Measurements from ENCODE around the gene SDHC.
A peak's percentile ranks its signal among the peaks of the same experiment; 100 is the strongest.

SDHC gene, protein sequence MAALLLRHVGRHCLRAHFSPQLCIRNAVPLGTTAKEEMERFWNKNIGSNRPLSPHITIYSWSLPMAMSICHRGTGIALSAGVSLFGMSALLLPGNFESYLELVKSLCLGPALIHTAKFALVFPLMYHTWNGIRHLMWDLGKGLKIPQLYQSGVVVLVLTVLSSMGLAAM

DNA sequence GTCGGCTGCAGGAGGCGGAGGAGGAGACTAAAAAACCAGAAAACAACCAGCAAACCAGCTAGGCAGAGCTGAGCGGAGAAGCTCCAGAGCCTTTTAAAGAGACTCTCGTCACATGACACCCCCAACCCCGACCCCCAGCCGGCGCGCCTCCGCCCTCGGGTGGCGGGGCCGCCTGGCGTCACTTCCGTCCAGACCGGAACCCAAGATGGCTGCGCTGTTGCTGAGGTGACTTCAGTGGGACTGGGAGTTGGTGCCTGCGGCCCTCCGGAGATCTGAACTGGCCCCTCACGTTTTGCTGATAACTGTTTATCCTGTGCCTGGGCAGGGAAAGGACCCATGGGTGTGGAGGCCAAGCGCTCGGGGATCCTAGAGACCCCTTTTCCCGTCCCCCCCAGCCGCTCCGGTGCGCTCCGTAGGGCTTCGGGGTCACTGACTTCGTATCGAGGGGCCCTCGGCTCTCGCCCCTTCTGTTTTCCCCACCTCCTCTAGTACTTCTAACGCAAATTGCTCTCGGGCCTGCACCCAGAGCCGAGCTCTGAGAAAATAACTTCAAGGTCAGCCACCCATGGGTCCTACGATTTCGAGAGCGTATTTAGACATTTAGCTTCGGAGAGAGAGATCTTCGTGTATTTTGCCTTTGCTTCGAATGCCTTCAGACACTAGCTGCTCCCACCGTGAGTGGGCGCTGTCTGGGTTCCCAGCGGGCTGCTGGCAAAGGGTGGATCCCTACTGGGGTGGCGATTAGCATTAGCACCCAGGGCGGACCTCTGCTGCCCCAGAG, at the start of gene SDHC:
TSS of gene SDHC (plus strand) at position 181 of the 781 bp plus-strand sequence. CDS start at position 206, 25 bp downstream.
- DNase-seq (ENCODE audit: low spot score), result peak; percentile 99

DNA sequence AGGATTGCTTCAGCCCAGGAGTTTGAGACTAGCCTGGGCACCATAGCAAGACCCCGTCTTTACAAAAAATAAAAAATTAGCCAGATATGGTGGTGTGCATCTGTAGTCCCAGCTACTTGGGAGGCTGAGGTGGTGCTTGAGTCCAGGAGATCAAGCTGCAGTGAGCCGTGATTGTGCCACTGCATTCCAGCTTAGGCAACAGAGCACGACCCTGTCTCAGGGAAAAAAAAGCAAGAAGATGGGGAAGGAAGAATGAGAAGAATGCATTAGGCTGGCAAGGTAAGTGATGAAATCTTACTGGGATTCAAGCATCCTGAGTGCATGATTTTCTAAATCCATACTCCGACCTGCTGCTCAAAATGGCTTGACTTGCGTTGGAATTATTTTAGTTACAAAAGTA, 48.9 kb upstream of the SDHC start:
- DNase-seq (ENCODE audit: low spot score), result no peak

GRCh38 chr1:161266202-161266601, 48.0 kb upstream of the SDHC start:
- peak; percentile 30 for DNase-seq (ENCODE audit: low spot score)

DNA sequence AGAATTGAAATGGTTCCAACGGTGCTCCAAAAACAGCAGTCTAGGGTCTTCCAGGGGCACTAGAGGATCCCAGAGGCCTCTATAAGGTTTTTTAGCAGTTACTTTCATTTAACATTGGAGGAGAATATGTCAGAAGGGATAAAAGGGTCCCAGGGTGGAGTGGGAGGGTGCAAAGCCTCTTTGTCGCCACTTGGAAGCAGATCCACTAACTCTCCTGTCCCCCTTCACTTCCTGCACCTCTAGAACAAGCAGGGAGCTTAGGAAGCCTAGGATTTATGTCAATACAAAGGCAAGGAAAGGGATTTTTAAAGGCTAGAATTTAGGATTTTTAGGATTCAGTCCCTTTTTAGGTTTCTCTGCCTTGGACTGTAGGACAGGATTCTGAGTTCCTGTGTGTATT, 47.3 kb upstream of the SDHC start:
- no peak for DNase-seq (ENCODE audit: low spot score)

DNA sequence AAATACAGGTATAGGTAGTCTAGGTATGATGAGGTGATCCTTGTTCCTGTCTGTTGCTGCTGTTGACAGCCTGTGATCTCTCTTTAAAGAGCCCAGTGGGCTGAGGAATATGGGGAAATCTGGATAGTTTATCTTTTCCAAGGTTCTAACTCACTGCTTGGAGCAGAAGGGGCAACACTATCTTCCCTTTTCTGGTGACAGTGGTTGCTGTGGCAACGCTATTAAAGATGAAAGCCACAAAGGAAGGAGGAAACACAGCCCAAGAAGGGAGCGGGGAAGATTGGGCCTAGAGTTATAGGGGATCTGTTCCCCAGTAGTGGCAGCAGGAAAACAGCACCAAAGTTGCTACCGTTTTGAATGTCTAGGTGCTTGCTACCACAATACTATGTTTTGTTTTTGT, 46.9 kb upstream of the SDHC start:
- no peak for DNase-seq (ENCODE audit: low spot score)

- peak; percentile 28 for DNase-seq (ENCODE audit: low spot score)
Measured at GRCh38 chr1:161273402-161273801, 40.8 kb upstream of the SDHC start.

- DNase-seq (ENCODE audit: low spot score), result no peak
Measured at GRCh38 chr1:161274874-161275273, 39.3 kb upstream of the SDHC start.

DNA sequence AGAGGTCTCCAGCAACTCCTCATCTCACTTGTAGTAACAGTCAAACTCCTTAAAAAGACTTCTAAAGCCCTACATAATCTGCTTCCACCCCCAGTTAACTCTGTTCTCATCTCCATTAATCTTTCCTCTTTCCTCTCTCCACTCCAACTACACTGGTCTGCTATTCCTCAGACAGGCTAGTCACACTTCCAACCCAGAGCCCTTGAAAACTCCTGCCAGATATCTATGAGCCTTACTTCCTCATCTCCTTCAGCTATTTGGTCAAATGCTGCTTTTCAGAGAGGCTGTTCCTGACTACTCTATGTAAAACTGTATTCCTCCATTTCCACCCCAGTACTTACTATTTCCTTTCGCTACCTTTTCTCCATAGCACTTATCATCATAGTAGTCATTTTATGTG, 31.2 kb upstream of the SDHC start:
- no peak for DNase-seq (ENCODE audit: low spot score)

DNA sequence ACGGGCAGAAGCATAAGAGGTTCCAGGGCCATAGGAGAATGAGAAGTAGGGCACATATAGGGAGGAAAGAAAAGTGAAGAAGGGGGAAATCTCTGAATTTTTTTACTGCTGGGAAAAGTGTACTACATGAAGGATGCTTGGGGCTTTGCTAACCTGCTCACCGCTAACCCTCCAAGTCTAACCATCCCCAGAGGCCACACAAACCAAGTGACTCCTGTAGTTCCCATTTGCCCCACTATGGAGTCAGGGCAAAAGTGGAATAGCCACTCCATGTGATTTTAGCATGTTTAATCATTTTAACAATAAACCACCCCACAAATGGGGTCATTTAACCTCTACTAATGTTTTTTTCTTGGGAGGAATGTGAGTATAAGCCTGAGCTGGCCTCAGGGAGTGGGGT, 29.1 kb upstream of the SDHC start:
- DNase-seq (ENCODE audit: low spot score), result no peak

GRCh38 chr1:161285521-161285920, 28.7 kb upstream of the SDHC start:
- DNase-seq (ENCODE audit: low spot score), result no peak

DNA sequence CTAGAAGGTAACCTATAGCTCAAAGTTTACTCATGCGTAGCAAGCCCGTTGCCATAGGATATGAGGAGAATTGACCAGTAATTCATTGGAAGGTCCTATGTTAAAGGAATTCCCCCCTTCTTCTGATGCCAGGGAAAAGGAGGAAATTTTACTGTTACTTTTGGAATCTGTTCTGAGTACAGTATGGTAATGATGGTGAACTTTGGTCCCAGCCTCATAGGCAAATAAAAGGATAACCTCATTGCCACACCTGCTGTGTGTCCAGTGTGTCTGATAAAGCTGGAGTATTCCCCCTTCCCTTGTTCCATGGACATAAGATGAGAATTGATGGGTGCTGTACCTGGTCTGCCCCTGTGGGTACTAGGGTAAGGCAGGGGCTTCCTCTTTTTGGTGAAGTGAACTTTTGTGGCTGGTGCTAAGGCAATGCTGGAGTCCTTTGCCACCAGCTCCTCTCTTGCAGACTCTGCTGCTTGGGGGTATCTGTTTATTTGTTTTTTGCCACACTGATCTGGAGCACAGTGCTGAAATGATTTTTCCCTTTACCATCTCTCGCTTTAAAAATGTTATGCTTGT, 26.6 kb upstream of the SDHC start:
- no peak for DNase-seq (ENCODE audit: low spot score)

GRCh38 chr1:161290779-161291178, 23.4 kb upstream of the SDHC start:
- no peak for DNase-seq (ENCODE audit: low spot score)

GRCh38 chr1:161297415-161297814, 16.8 kb upstream of the SDHC start:
- no peak for DNase-seq (ENCODE audit: low spot score)

DNA sequence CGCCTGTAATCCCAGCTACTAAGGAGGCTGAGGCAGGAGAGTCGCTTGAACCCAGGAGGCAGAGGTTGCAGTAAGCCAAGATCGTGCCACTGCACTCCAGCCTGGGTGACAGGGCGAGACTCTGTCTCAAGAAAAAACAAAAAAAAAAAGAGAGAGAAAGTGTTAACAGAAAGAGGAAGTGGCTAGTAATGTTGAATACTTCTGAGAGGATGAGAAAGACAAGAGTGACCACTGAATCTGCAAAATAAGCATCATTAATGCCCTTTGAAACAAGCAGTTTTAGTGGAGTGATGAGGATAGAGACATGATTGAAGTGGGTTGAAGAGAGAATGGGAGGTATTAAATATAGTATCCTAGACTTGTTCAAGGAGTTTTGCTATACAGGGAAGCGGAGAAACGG, 16.1 kb upstream of the SDHC start:
- no peak for DNase-seq (ENCODE audit: low spot score)

GRCh38 chr1:161299347-161299746, 14.8 kb upstream of the SDHC start:
- DNase-seq (ENCODE audit: low spot score), result no peak

- no peak for DNase-seq (ENCODE audit: low spot score)
Measured at GRCh38 chr1:161300478-161300877, 13.7 kb upstream of the SDHC start.

DNA sequence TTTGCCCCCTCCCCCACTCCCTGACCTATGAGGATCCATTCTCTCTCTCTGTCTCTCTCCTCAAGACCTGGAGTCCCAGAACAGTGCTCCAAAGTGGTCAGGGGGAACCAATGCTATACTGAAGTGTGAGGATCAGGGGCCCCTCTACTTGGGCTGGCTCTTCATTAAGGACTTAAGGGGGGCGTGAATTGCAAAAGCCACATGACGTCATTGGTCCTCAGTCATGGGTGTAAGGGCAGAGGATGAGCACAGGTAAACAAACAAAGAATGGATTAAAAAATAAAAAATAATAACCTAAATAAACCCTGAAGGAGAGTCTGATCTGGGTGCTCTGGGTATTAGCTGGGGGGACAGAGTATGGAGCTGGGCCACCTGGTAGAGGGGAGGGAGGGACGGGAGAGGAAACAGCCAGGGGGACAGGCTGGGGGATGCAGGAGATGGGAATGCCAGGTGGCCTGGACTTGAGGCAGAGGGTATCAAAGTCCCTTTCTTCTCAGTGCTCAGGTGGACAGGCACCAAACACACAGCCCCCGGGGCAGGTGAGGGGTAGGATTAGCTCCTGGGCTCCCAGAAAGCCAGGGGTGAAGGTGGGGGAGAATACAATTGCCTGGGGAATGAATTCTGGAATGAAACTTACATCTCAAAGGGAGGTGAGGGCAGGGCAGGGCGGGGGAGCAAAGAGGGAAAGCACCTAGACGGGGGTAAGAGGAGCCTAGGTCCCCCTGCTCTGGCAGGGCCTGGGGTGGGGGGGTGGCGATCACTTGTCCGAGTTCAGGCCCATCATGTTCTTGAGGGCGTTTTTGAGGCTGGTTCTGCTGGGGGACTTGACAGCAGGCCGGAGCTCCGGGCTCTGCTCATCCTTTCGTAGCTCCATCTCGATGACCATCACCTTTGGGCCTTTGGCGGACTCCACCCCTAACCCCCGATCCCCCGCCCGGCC, 9.0 kb upstream of the SDHC start:
- no peak for DNase-seq (ENCODE audit: low spot score)

- peak; percentile 71 for DNase-seq (ENCODE audit: low spot score)
Measured at GRCh38 chr1:161305867-161306519, 8.2 kb upstream of the SDHC start.

DNA sequence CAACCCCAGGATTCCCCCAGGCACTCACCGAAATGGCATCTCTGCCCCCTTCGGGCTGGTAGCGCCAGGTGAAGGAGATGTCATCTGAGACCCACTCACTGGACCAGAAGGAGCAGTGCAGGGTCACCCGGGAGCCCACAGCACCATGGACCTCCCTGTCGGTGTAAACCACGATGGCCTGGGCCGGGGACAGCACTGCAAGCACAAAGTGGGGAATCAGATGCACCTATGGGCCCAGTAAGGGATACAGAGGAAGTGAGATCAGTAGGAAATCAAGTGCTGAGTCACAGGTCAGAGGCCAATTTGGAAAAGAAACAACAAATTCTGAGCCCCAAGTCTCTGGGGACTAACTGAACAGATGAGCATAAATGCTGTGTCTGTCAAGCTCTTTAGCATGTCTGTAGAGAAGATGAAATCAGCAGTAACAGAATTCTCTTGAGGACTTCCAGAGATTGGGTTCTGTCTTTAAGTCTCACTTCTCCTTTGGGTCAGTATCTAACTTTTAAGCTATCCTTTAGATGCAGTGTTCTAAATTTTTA, 6.9 kb upstream of the SDHC start:
- no peak for DNase-seq (ENCODE audit: low spot score)

- DNase-seq (ENCODE audit: low spot score), result no peak
Measured at GRCh38 chr1:161307892-161308638, 6.1 kb upstream of the SDHC start.

- no peak for DNase-seq (ENCODE audit: low spot score)
Measured at GRCh38 chr1:161309868-161310267, 4.3 kb upstream of the SDHC start, which contains the start of gene MPZ. TSS of gene MPZ (minus strand) at chr1:161309968. CDS start at chr1:161309905, 63 bp downstream.
